HG03025 (cell line): ENCODE results near the gene C3orf18.

Experiments
- ATAC-seq: cut with Tn5 transposase; IDR thresholded peaks from one replicate; pipeline ENCODE4 v1.9.1; 2021; ENCODE audit warnings: mild to moderate bottlenecking, moderate library complexity; ENCODE audit not compliant: unreplicated experiment, low FRiP score

Gene C3orf18

GRCh38 chr3:50604110-50604621 lies 36.6 kb upstream of the C3orf18 start:
- no peak for ATAC-seq

- no peak for ATAC-seq
These were observed 35.9 kb upstream of the C3orf18 start for GRCh38 chr3:50603261-50604109.

- no peak for ATAC-seq
These were observed 35.1 kb upstream of the C3orf18 start for GRCh38 chr3:50602595-50603191.

GRCh38 chr3:50600841-50601591 lies 33.5 kb upstream of the C3orf18 start:
- ATAC-seq, result no peak

GRCh38 chr3:50600141-50600753 lies 32.7 kb upstream of the C3orf18 start:
- ATAC-seq, result no peak

GRCh38 chr3:50599716-50600118 lies 32.2 kb upstream of the C3orf18 start:
- no peak for ATAC-seq

GRCh38 chr3:50599115-50599715 lies 31.7 kb upstream of the C3orf18 start:
- ATAC-seq, result no peak

GRCh38 chr3:50594253-50594785 lies 26.8 kb upstream of the C3orf18 start:
- no peak for ATAC-seq

- no peak for ATAC-seq
These were observed 25.0 kb upstream of the C3orf18 start for GRCh38 chr3:50592568-50592967.

- ATAC-seq, result no peak
These were observed 23.7 kb upstream of the C3orf18 start for GRCh38 chr3:50591196-50591741.

GRCh38 chr3:50588759-50589433 lies 21.3 kb upstream of the C3orf18 start:
- no peak for ATAC-seq

GRCh38 chr3:50587806-50588758 lies 20.5 kb upstream of the C3orf18 start:
- no peak for ATAC-seq

- no peak for ATAC-seq
These were observed 19.8 kb upstream of the C3orf18 start for GRCh38 chr3:50587373-50587772.

GRCh38 chr3:50586763-50587070 lies 19.2 kb upstream of the C3orf18 start:
- ATAC-seq, result no peak

GRCh38 chr3:50585919-50586762 lies 18.6 kb upstream of the C3orf18 start:
- ATAC-seq, result no peak

- ATAC-seq, result no peak
These were observed 16.8 kb upstream of the C3orf18 start for GRCh38 chr3:50584391-50584790.

GRCh38 chr3:50583897-50584296 lies 16.4 kb upstream of the C3orf18 start:
- ATAC-seq, result no peak
